HCT116 (cell line): ENCODE data around the gene SUGP1. TPM values are rescaled to one million over a fixed set of nuclear protein-coding genes. Genes with fewer than 3 reads are reported as not detected.

Experiments
- ATAC-seq: fragments of 200-7000 bp; cut with Tn5 transposase; 2 replicates; pipeline ENCODE4 v1.9.1; 2020; ENCODE audit warnings: mild to moderate bottlenecking, moderate library complexity
- BruUV-seq: library from RNA; stranded (reverse); fragments of 400-500 nt; replicated peaks from 2 replicates; lab custom pipeline; 2021; lab: Mats Ljungman, UMichigan
- CTCF ChIA-PET: fragments of 300-600 bp; sonication (Branson Sonifier 250); formaldehyde crosslinking; loops from one replicate; lab custom pipeline; 2021; ENCODE audit warnings: antibody characterized with exemption; lab: Charles Lee
- POLR2A ChIA-PET: fragments of 300-600, 350-600 bp; sonication (Branson Sonifier 250); formaldehyde crosslinking; loops from one replicate; lab custom pipeline; 2021; ENCODE audit warnings: antibody characterized with exemption; lab: Charles Lee
- RAD21 ChIA-PET, 2 experiments: fragments of 300-600 bp; sonication (Branson Sonifier 250); formaldehyde crosslinking; loops; one replicate each; lab custom pipeline; 2023; ENCODE audit warnings: low total read pairs in 2 of 2; ENCODE audit not compliant: uncharacterized antibody in 2 of 2, unreplicated experiment in 2 of 2, low non-redundant PET in 1 of 2; lab: Charles Lee
- DNase-seq: peaks from one replicate; pipeline ENCODE4 v3.0.0-alpha.2; 2010; ENCODE audit warnings: low read depth, low spot score
- H2AFZ ChIP-seq: fragments of 200-600 bp; shearing (Covaris generic), sonication (generic); 2 replicates; pipeline ENCODE4 v1.6.1; 2017; ENCODE audit warnings: low read depth, mixed run types, mixed read lengths, antibody characterized with exemption, low read length; ENCODE audit not compliant: poor library complexity, severe bottlenecking
- H3K27ac ChIP-seq: 2 replicates; pipeline ENCODE4 v1.5.1; 2012; ENCODE audit warnings: low read depth, low read length
- H3K27me3 ChIP-seq: fragments of 200-600 bp; sonication (generic); 2 replicates; pipeline ENCODE4 v1.6.1; 2016; ENCODE audit warnings: mixed run types, low read length, mixed read lengths; ENCODE audit not compliant: insufficient read depth
- H3K36me3 ChIP-seq, 2 experiments: fragments of 200-500 bp in 1 of 2; fragments of 200-600 bp in 1 of 2; sonication (Bioruptor generic) in 1 of 2; sonication (generic) in 1 of 2; 2 replicates each; pipeline versions ENCODE4 v1.5.1 to v1.6.1; 2014 to 2016; ENCODE audit warnings: low read length in 2 of 2, inconsistent platforms in 1 of 2, mixed read lengths in 1 of 2, mixed run types in 1 of 2; ENCODE audit not compliant: insufficient read depth in 2 of 2, control insufficient read depth in 1 of 2
- H3K4me1 ChIP-seq, 2 experiments: fragments of 200-600 bp in 1 of 2; sonication (generic) in 1 of 2; 2 replicates each; pipeline versions ENCODE4 v1.5.1 to v1.6.1; 2012 to 2017; ENCODE audit warnings: low read length in 2 of 2, inconsistent platforms in 1 of 2, mild to moderate bottlenecking in 1 of 2, mixed read lengths in 1 of 2, mixed run types in 1 of 2, moderate library complexity in 1 of 2; ENCODE audit not compliant: insufficient read depth in 2 of 2, control insufficient read depth in 1 of 2
- H3K4me2 ChIP-seq: fragments of 200-600 bp; sonication (generic); 2 replicates; pipeline ENCODE4 v1.6.1; 2017; ENCODE audit warnings: mixed run types, low read length, mixed read lengths
- H3K4me3 ChIP-seq, 2 experiments: fragments of 200-600 bp in 1 of 2; sonication (generic) in 1 of 2; replicated peaks in 1 of 2; 2 replicates each; pipeline ENCODE4 v1.5.1; 2011 to 2016; ENCODE audit warnings: low read length in 2 of 2, control low read depth in 1 of 2, low read depth in 1 of 2, mild to moderate bottlenecking in 1 of 2, mixed read lengths in 1 of 2, mixed run types in 1 of 2
- H3K79me2 ChIP-seq: fragments of 200-600 bp; sonication (generic); 2 replicates; pipeline ENCODE4 v1.6.1; 2017; ENCODE audit warnings: mild to moderate bottlenecking, mixed run types, low read length, moderate library complexity, mixed read lengths; ENCODE audit not compliant: insufficient read depth
- H3K9ac ChIP-seq: fragments of 200-600 bp; sonication (generic); 2 replicates; pipeline ENCODE4 v1.6.1; 2016; ENCODE audit warnings: low read length, mixed read lengths
- H3K9me2 ChIP-seq: fragments of 200-600 bp; sonication (generic), shearing (Covaris generic); 2 replicates; pipeline ENCODE4 v1.6.1; 2017; ENCODE audit warnings: mixed run types, mild to moderate bottlenecking, moderate library complexity; ENCODE audit not compliant: insufficient read depth
- H3K9me3 ChIP-seq, 2 experiments: fragments of 200-500 bp in 1 of 2; fragments of 200-600 bp in 1 of 2; sonication (Bioruptor generic) in 1 of 2; sonication (generic) in 1 of 2; 2 replicates each; pipeline ENCODE4 v1.6.1; 2014 to 2017; ENCODE audit warnings: low read length in 2 of 2, mixed read lengths in 2 of 2, inconsistent platforms in 1 of 2, low read depth in 1 of 2, mild to moderate bottlenecking in 1 of 2, mixed run types in 1 of 2, moderate library complexity in 1 of 2; ENCODE audit not compliant: control insufficient read depth in 1 of 2, insufficient read depth in 1 of 2
- H4K20me1 ChIP-seq: fragments of 200-600 bp; sonication (generic), shearing (Covaris generic); 2 replicates; pipeline ENCODE4 v1.6.1; 2017; ENCODE audit warnings: mixed run types, mild to moderate bottlenecking, moderate library complexity; ENCODE audit not compliant: insufficient read depth
- ATF3 ChIP-seq: IDR thresholded peaks from 2 replicates; pipeline ENCODE4 v1.6.1; 2012
- CBX3 ChIP-seq: IDR thresholded peaks from 2 replicates; pipeline ENCODE4 v1.6.1; 2012; ENCODE audit warnings: low read depth
- CEBPB ChIP-seq: IDR thresholded peaks from 2 replicates; pipeline ENCODE4 v1.6.1; 2012; ENCODE audit warnings: low read depth
- CTCF ChIP-seq, 3 experiments: fragments of 200-600 bp in 1 of 3; sonication (generic) in 1 of 3; IDR thresholded peaks in 2 of 3; conservative IDR thresholded peaks in 1 of 3; 2 replicates each; pipeline ENCODE4 v1.5.1; 2012 to 2017; ENCODE audit warnings: low read depth in 2 of 3, low read length in 2 of 3, antibody characterized with exemption in 1 of 3, borderline replicate concordance in 1 of 3, control low read depth in 1 of 3, mild to moderate bottlenecking in 1 of 3, mixed read lengths in 1 of 3, mixed run types in 1 of 3, moderate library complexity in 1 of 3; ENCODE audit not compliant: insufficient read depth in 1 of 3
- EGR1 ChIP-seq: IDR thresholded peaks from 2 replicates; pipeline ENCODE4 v1.6.1; 2012; ENCODE audit warnings: low read depth
- ELF1 ChIP-seq: IDR thresholded peaks from 2 replicates; pipeline ENCODE4 v1.6.1; 2012; ENCODE audit warnings: low read depth, borderline replicate concordance
- EZH2 ChIP-seq: fragments of 200-600 bp; sonication (generic); IDR thresholded peaks from 2 replicates; pipeline ENCODE4 v1.6.1; 2017; ENCODE audit warnings: antibody characterized with exemption, mixed run types
- EZH2phosphoT487 ChIP-seq: fragments of 200-600 bp; IDR thresholded peaks from 2 replicates; pipeline ENCODE4 v1.6.1; 2018; ENCODE audit warnings: antibody characterized with exemption, borderline replicate concordance
- FOSL1 ChIP-seq: IDR thresholded peaks from 2 replicates; pipeline ENCODE4 v1.6.1; 2012; ENCODE audit warnings: low read depth
- POLR2A ChIP-seq: IDR thresholded peaks from 2 replicates; pipeline ENCODE4 v1.7.0; 2011; ENCODE audit warnings: borderline replicate concordance; ENCODE audit not compliant: insufficient read depth, insufficient read length; ENCODE audit errors: extremely low read depth
- POLR2AphosphoS5 ChIP-seq: IDR thresholded peaks from 2 replicates; pipeline ENCODE4 v1.6.1; 2011; ENCODE audit warnings: mild to moderate bottlenecking, low read depth, low read length, moderate library complexity
- RAD21 ChIP-seq: IDR thresholded peaks from 2 replicates; pipeline ENCODE4 v1.6.1; 2012; ENCODE audit warnings: low read depth, mild to moderate bottlenecking
- SP1 ChIP-seq: IDR thresholded peaks from 2 replicates; pipeline ENCODE4 v1.6.1; 2012; ENCODE audit warnings: low read depth
- SRF ChIP-seq: IDR thresholded peaks from 2 replicates; pipeline ENCODE4 v1.6.1; 2012; ENCODE audit warnings: low read depth
- YY1 ChIP-seq: IDR thresholded peaks from 2 replicates; pipeline ENCODE4 v1.6.1; 2011; ENCODE audit warnings: low read length, low read depth, moderate library complexity, mild to moderate bottlenecking; ENCODE audit not compliant: insufficient replicate concordance; ENCODE audit errors: extremely low read depth
- ZFX ChIP-seq: fragments of 450-650 bp; IDR thresholded peaks from 2 replicates; pipeline ENCODE4 v1.6.1; 2017
- intact Hi-C: fragments of 100-400 bp; cut with micrococcal nuclease; formaldehyde crosslinking; loops from 2 replicates; pipeline ENCODE4 v1.10.0; 2022
- total RNA-seq: library from RNA; stranded (reverse); gene quantifications from one replicate; pipeline ENCODE4 v1.2.1, GENCODE V29; 2021; ENCODE audit not compliant: unreplicated experiment

Gene SUGP1
- total RNA-seq, 1 experiment from 2014 or later = 47.6 TPM

GRCh38 chr19:19297759-19298158 lies 22.6 kb downstream of the SUGP1 start:
- Histone ChIP-seq H3K9me3 (no peaks in the 10 kb centered on the region), H3K27me3 (no peaks in the 10 kb centered on the region), H3K4me2 (no peak overlapping the region), H3K9ac (no peak overlapping the region), H3K36me3 (peaks cover 20 to 26% of the 10 kb centered on the region in 2 experiments), H4K20me1 (no peaks in the 10 kb centered on the region), H3K4me1 (no peaks in the 10 kb centered on the region), H3K79me2 (no peaks in the 10 kb centered on the region), H3K4me3 (no peak overlapping the region), H3K27ac (no peak overlapping the region), H2AFZ (no peak overlapping the region)
- no peak for DNase-seq
- BruUV-seq = no TSS peak
- CTCF ChIA-PET = no interaction called here
- TF ChIP-seq ZFX = no peak
- TF ChIP-seq SRF = no peak
- TF ChIP-seq EZH2 = no peak
- no peak for TF ChIP-seq SP1
- TF ChIP-seq, all 23 proteins: peak for 0
- ChIA-PET RAD21 (no interaction called here), POLR2A (no interaction called here)
- ATAC-seq = no peak
- no peaks in the 10 kb centered on the region for H3K9me2 ChIP-seq
- intact Hi-C loops = no loop called here

GRCh38 chr19:19296953-19297689 lies 23.2 kb downstream of the SUGP1 start:
- ChIA-PET RAD21 (no interaction called here), POLR2A (no interaction called here), CTCF (no interaction called here)
- Histone ChIP-seq H3K36me3 (peaks cover 20 to 24% of the 10 kb centered on the region in 2 experiments), H3K27ac (no peak overlapping the region), H4K20me1 (no peaks in the 10 kb centered on the region), H3K4me2 (no peak overlapping the region), H2AFZ (no peak overlapping the region), H3K79me2 (no peaks in the 10 kb centered on the region), H3K4me3 (no peak overlapping the region), H3K9me2 (no peaks in the 10 kb centered on the region), H3K9me3 (no peaks in the 10 kb centered on the region), H3K9ac (no peak overlapping the region), H3K27me3 (no peaks in the 10 kb centered on the region), H3K4me1 (no peaks in the 10 kb centered on the region)
- DNase-seq (no peak), ATAC-seq (no peak)
- intact Hi-C loops = no loop called here
- TF ChIP-seq SRF (no peak), ATF3 (no peak), FOSL1 (no peak), EZH2phosphoT487 (no peak), EGR1 (no peak), CTCF (IDR thresholded peaks at IDR 0.05 in 2 of 3, conservative IDR thresholded peaks at IDR 0.05 in 1 of 3; ENCODE audit: borderline replicate concordance in 1 of 3, insufficient read depth in 1 of 3, low read depth in 2 of 3, low read length in 2 of 3) (no peak), RAD21 (no peak), ELF1 (no peak), POLR2A (no peak), CBX3 (no peak), YY1 (no peak), CEBPB (no peak), POLR2AphosphoS5 (no peak)
- no TSS peak for BruUV-seq
